HG02870 (cell line): ENCODE measurements around the gene DNASE1.
"Not testable (repeated sequence)": the region's sequence is repeated elsewhere in the genome, so short reads cannot be mapped to it uniquely, and the experiment has no call there.

Experiments used
- ATAC-seq: cut with Tn5 transposase; IDR thresholded peaks from one replicate; pipeline ENCODE4 v1.9.1; 2021; ENCODE audit warnings: mild to moderate bottlenecking, moderate library complexity; ENCODE audit not compliant: unreplicated experiment

The DNASE1 gene, protein sequence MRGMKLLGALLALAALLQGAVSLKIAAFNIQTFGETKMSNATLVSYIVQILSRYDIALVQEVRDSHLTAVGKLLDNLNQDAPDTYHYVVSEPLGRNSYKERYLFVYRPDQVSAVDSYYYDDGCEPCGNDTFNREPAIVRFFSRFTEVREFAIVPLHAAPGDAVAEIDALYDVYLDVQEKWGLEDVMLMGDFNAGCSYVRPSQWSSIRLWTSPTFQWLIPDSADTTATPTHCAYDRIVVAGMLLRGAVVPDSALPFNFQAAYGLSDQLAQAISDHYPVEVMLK

DNA sequence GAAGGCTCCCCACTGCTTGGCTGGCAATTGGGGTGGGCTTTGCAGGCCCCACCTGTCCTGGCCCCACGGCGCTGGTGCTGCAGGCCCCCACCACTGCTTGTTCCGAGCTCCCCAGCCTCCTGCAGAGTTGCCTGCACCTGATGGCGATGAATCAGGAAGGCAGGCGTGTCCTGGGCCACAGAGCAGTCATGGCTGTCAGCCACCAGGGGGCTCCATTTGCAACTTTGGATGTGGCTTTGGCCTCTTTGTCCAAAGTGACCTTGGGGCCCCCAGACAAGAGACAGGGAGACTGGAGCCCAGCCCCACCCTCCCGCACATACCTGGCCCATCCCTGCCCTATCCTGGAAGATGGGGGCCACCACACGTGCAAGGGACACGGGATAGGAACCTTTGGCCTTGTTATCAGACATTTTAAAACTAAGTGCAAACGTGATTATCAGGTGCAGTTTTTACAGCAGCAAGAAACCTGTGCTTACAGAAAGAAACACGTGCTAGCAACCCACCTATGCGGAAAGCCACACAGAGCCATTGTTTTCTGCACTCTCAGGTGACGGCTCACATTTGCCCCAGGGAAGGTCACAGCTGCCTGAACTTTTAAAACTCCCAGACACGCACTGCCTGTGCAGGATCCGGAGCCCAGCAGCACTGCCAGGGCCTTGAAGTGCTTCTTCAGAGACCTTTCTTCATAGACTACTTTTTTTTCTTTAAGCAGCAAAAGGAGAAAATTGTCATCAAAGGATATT, at the start of gene DNASE1:
TSS of gene DNASE1 (plus strand) at position 443 of the 743 bp plus-strand sequence. CDS start 683 bp downstream, outside the sequence.
- no peak for ATAC-seq

DNA sequence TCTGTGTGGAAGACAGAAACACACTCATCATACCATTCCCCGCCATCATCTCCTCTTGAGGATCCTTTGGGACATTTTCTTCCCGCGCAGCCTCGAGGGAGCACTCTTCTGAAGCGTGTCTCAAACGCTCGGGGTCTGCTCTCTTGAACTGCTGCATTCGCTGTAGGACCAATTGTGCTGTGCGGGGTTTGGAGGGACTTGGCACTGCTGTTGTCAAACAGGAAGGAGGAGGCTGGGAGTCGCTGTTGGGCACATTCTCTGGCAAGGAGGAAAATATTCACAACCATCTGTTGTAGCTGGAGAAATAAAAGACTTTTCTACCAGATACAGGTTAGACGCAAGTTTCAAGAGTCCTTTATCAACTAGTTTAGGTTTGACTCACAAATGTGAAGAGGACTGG, 48.0 kb upstream of the DNASE1 start:
- ATAC-seq, result no peak

DNA sequence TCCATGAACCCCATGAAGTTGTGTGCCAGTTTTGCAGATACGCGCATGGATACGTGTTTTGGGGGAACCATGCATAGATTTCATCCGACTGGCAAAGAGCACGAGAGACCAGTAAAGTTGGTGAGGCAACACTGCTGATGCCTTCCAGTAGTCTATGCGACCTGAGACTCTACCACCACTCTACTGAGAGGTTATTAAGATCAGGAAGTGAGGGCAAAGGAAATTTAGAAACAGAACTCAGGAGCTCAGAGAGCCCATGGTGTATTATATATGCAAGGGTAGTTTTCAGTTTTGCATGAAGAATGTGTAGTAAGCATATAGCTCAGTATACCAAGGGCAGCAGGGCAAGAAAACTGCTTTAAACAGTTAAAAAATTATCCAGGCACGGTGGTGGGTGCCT, 47.3 kb upstream of the DNASE1 start:
- ATAC-seq, result no peak

DNA sequence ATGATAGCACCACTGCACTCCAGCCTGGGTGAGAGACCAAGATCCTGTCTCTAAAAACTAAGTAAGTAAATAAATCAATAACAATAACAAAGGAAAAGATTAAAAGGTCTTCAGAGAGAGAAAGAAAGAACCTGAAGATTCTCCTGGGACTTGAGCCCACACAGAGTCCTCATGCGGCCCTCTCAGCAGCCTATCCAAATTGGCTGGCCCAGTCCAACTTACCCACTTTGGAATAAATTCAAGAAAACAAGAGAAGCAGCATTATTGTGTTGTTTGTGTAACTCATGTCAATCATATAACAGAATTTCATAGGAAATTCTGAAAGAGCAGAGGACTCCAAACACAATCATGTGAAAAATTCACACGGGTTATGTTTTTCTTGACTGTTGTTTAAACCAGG, 46.9 kb upstream of the DNASE1 start:
- no peak for ATAC-seq

DNA sequence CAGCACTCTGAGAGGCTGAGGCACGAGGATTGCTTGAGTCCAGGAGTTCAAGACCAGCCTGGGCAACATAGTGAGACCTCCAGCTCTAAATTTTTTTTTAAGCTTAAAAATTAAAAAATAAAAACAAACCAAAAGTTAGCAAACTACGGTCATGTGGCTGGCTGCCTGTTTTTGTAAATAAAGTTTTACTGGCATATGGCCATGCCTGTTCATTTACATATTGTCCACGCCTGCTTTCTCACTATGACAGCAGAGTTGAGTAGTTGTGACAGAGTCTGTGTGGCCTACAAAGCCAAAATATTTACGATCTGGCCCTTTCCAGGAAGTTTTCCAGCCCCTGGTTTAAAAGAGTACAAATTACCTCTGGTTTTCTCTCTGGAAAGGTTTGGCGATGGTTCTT, 46.4 kb upstream of the DNASE1 start:
- ATAC-seq, result no peak

DNA sequence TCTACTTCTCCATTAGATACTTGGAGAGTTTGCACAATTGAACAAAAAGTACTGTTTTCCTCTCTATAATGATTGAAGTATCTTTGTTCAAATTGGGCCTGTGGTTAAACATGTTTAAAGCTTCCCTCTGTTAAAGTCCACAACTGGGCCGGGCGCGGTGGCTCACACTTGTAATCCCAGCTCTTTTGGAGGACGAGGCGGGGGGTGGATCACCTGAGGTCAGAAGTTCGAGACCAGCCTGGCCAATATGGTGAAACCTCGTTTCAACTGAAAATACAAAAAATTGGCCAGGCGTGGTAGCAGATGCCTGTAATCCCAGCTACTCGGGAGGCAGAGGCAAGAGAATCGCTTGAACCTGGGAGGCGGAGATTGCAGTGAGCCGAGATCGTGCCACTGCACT, 45.5 kb upstream of the DNASE1 start:
- not testable (repeated sequence) for ATAC-seq

DNA sequence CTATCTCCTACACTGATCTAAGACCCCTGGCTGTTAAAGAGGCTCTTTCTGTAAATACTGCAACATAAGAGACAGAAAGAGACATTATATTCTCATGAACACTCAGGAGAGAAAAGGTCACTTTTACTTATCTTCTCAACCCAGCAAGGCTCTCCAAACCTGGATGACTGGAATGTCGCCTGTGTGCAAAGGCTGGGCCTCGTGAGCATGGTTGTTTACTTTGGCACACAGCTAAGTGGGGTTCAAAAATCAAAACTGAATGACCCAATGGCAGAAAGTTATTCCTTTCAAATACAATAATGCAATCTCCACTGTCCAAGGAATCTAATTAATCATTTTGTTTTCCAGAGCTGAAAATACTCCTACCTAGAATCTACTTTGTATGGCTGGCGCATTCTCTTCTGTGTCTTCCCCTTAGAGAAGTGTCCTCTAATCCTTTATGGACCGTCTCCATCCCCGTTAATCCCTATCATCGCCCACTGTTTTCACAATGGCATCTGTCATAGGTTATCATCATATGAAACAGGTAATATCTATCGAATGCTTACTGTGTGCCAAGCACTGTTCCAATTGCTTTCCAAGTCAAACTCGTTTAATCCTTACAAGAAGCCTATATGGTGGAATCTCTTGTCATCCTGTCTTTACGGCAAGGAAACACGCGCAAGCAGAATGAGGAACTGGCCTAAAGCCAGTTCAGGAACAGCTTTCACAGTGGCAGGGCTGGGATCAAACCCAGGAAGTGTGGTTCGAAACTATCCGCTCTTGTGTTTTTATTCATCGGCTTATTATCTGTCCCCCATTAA, 44.4 kb upstream of the DNASE1 start:
- no peak for ATAC-seq

DNA sequence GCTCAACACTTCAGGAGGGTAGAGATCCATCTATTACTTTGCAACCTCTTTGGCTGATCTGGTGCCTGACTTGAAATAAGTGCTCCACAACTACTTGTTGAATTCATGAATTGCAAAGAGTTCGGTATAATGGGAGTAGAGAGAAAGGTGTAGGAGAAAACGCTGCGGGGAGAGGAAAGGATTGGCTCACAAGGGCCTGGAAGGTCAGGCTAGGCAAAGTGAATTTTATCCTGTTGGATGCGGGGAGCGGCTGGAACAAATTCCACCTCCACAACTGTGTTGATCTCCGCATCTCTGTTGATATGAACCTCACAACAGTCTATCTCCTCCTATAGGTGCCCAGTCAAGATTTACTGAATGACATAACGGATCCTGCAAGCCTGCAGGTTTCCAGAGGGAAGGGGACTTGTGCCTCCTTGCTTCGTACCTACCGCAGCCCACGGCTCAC, 43.8 kb upstream of the DNASE1 start:
- ATAC-seq, result no peak

DNA sequence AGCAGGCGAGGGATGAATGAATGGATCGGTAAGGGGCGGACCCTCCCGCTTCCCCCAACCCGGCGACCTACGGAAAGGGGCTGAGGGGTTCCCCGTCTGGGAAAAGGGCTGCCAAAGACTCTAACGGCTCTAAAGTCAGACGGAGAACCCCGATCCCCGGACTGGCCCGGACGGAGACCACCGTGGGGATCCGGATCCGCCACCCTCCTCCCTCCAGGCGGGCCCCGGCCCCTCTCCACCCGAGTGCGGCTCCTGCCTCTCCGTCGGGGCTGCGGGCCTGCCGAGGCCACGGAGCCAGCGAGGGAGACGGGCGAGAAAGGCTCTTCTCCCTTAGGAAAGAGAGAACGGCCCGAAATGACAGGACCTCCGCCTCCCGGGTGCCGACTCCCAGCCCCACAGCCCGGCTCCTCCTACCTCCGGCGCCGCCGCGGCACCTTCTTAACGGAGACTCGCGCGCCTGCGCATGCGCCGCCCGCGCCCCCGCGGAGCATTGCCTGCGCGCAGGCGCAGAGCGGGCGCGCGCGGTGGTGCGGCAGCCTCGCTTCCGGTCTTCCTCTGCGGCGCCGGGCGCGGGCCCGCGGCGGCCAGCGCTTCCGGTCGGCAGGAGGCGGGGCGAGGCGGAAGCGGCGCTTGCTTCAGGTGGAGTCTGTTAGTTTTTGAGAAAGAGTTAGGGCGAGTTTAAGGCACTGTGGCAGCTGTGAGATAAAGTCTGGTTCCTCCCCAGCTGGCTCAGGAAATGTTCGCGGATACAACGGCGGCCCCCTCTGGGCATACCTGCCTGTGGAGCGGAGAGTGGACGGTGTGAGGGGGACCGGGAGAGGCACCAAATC, 43.1 kb upstream of the DNASE1 start, which contains the start of gene SLX4:
TSS of gene SLX4 (minus strand) at position 461 of the 830 bp plus-strand sequence. CDS start 2,642 bp downstream, outside the sequence.
- ATAC-seq, result peak; percentile 77

DNA sequence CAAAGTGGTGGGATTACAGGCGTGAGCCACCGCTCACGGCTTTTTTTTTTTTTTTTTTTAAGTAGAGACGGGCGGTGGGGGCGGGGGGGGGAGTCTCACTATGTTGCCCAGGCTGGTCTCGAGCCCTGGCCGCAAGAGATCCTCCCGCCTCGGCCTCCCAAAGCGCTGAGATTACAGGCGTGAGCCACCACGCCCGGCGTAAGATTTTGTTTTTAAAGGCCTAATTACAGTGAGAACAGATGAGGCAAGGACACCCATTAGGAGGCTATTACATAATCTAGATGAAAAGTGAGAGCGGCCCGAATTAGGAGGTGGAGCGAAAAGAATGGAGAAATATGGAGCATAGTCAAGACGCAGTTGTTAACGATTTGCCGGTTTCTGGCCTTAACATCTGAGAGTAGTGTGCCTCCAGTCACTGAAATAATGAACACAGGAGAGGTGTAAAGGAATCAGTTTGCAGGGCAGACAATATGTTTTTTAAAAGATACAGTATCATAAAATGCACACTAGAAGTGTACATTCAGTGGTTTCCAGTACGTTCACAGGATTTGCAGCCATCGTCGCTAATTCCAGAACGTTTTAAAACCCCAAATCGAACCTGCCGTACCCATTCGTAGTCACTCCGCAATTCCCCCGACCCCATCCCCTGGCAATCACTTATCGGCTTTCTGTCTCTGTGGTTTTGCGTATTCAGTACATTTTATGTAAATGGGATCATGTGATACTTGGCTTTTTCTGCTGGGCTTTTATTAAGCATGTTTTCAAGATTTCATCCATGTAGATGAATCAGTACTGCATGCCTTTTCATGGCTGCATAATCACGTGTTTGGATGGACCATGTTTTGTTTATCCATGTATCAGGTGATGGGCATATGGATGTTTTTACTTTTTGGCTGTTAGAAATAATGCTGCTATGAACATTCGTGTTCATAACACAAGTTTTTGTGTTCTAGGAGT, 41.7 kb upstream of the DNASE1 start:
- ATAC-seq, result no peak

DNA sequence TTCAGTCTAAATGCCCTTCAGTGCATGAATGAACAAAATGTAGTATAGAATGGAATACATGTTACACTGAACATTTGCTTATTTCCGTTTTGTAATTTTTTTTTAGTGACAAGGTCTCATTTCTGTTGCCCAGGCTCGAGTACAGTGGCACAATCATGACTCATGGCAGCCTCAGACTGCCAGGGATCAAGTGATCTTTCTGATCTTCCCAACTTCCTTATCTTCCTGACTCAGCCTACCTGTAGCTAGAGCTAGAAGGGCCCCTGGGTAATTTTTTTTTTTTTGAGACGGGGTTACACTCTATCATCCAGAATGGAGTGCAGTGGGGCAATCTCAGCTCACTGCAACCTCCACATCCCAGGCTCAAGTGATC, 35.7 kb upstream of the DNASE1 start:
- no peak for ATAC-seq

DNA sequence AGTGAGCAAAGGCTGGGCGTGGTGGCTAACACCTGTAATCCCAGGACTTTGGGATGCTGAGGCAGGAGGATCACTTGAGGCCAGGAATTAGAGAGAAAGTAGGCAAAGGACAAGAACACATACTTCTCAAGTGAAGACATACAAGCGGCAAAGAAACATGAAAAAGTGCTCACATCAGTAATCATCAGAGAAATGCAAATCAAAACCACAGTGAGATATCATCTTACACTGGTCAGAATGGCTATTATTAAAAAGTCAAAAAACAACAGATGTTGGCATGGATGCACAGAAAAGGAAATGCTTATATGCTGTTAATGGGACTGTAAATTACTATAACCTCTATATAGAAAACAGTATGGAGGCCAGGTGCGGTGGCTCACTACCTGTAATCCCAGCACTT, 30.8 kb upstream of the DNASE1 start:
- no peak for ATAC-seq

DNA sequence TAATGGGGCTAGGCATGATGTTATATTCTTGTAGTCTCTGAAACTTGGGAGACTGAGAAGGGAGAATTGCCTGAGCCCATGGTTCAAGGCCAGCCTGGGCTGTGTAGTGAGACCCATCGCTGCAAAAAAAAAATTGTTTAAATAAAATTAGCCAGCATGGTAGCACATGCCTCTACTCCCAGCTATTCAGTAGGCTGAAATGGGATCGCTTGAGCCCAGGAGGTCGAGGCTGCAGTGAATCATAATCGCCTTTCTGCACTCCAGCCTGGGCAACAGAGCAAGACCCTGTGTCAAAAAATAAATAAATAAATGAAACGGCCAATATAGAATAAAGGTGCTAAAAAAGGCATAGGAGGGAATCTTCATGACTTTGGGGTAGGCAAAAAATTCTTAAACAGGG, 29.2 kb upstream of the DNASE1 start:
- no peak for ATAC-seq

DNA sequence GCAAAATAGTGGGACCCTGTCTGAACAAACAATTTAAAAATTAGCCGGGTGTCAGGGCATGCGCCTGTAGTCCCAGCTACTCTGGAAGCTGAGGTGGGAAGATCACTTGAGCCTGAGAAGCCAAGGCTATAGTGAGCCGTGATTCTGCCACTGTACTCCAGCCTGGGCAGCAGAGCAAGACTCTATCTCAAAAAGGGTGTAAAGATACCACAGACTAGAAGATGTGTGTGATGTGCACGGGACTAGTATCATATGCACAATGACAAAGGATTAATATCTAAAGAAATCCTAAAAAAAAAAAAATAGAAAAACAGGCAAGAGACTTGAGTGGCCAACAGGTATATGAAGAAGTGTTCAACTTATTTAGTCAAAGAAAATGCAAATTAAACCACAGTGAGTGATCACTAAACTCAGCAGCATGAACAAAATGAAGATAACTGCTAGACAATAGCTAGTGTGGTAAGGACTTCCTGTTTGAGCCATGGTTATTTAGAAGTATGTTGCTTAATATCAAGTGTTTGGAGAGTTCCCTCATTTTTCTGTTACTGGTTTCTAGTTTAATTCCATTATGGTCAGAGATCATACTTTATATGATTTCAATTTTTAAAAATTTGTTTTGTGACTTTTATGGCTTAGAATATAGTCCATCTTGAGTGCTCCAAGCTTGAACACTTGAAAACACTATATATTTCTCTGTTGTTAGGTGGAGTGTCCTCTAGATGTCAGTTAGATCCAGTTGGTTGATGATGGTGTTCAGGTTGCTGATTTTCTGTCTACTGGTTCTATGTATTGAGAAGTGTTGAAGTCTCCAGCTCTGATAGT, 28.4 kb upstream of the DNASE1 start:
- peak; percentile 47 for ATAC-seq

DNA sequence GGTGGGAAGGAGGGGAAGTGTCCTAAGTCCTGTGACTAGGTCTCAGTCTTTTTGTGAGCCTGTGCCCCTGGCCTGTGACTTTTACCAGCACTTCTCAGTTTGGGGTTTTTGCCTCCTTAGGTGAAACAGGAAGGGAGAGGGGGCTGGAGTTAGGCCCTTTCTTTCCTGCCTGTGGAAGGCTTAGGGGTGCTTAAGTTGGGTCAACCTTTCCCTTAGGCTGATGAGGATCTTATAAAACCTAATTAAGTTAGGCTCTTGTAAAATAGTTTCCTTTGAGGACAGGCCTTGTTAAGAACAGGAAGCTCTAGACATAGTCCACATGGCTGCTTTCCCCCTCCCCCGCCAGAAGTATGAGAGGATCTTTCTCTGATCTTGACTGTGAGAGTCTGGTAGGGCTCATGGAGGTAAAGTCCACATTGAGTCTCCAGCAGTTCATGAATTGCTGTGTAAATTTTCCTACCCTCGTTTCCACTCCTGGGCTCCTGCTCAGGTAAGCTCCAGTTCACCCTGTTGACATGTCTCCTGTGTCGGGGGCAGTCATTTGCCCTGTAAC, 17.0 kb upstream of the DNASE1 start:
- no peak for ATAC-seq

DNA sequence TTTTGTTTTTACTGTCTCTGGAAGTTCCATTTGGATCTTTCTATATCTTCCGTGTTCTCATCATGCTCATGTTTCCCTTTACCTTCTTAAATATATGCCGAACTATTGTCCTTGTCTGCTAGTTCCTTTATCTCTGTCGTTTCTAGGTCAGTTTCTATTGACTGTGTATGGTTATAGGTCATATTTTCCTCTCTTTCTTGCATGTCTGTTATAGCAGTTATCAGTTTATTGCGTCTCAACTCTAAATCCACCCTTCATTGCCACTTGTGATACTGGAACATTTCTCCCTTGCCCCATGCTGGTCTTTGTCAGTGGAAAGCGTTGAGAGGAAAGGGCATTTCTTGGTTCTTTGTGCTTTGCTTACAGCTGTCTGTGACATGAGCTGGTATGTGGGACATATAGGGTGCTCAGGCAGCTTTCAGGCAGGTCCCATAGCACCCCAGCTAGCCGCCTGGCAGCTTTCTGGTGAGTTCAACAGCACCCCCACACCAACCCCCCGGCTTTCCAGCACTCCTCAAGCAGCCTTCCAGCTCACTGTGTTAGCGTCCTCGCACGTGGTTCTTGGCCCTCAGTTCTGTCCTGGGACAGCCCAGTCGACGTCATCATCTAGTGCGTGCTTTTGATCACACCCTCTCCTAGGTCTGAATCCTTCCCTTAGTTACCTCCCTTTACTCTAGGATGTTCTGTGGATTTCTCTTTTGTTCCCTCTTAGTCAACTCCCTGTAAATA, 15.4 kb upstream of the DNASE1 start:
- no peak for ATAC-seq

DNA sequence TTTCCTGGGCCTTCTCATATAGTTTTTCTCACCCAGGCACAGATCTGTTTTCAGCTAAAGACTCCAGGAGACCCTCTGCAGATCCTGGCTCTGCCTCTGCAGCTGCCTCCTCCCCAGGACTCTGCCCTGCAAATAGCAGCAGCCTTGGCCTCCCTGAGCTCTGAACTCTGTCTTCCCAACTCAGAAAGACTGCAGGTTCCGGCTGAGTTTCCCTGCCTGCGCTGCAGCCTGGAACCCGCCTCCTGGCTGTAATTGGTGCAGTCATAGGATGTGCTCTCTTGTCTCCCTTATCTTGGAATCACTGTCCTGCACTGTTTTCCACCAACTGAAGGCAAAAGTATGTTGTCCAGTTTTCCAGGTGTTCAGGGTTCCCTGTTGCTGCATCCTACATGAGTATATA, 14.3 kb upstream of the DNASE1 start:
- no peak for ATAC-seq
